ENCODE results near the gene DNAJC12.

GRCh38 chr10:67789769-67790168 is 48.2 kb downstream of the DNAJC12 start:
- TF ChIP-seq, protein P1, sequence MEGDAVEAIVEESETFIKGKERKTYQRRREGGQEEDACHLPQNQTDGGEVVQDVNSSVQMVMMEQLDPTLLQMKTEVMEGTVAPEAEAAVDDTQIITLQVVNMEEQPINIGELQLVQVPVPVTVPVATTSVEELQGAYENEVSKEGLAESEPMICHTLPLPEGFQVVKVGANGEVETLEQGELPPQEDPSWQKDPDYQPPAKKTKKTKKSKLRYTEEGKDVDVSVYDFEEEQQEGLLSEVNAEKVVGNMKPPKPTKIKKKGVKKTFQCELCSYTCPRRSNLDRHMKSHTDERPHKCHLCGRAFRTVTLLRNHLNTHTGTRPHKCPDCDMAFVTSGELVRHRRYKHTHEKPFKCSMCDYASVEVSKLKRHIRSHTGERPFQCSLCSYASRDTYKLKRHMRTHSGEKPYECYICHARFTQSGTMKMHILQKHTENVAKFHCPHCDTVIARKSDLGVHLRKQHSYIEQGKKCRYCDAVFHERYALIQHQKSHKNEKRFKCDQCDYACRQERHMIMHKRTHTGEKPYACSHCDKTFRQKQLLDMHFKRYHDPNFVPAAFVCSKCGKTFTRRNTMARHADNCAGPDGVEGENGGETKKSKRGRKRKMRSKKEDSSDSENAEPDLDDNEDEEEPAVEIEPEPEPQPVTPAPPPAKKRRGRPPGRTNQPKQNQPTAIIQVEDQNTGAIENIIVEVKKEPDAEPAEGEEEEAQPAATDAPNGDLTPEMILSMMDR (IDR thresholded peaks at IDR 0.05) = no peak
- TF ChIP-seq POLR2A (IDR thresholded peaks at IDR 0.05) = no peak

Measured in uterus (tissue), 2 donors.